K562 (cell line): ENCODE measurements around the gene XYLB. TPM values are rescaled to one million over a fixed set of nuclear protein-coding genes. Genes with fewer than 3 reads are reported as not detected.
A peak's percentile ranks its signal among the peaks of the same experiment; 100 is the strongest.

Experiments used
- ATAC-seq: fragments of 200-7000 bp; cut with Tn5 transposase; 3 replicates; pipeline ENCODE4 v1.9.1; 2020; ENCODE audit warnings: moderate library complexity
- BruUV-seq: library from RNA; stranded (reverse); fragments of 400-500 nt; replicated peaks from 2 replicates; lab custom pipeline; 2021; lab: Mats Ljungman, UMichigan
- CTCF ChIA-PET: fragments of 300-600 bp; formaldehyde crosslinking; extraction: SDS; loops from one replicate; lab custom pipeline; 2021; ENCODE audit warnings: low intra/inter-chr PET ratio; lab: Yijun Ruan, JAX
- POLR2A ChIA-PET: fragments of 300-600, 350-650 bp; sonication (Branson Sonifier 250); formaldehyde crosslinking; extraction: SDS; loops from one replicate; lab custom pipeline; 2021; ENCODE audit warnings: antibody characterized with exemption, inconsistent platforms; lab: Yijun Ruan, JAX
- DNase-seq, 4 experiments: peaks; one replicate each; pipeline versions ENCODE4 v3.0.0 to v3.0.0-alpha.2; 2011 to 2018; ENCODE audit warnings: low spot score in 3 of 4, mixed read lengths in 3 of 4; ENCODE audit errors: extremely low read depth in 1 of 4
- FAIRE-seq: peaks from 2 replicates; lab custom pipeline; 2011; peaks lifted over from hg19 to GRCh38; lab: Jason Lieb, UNC
- H2AFZ ChIP-seq: 2 replicates; pipeline ENCODE4 v1.6.0; 2011; ENCODE audit warnings: low read depth, low read length, control low read depth, inconsistent platforms
- H3K27ac ChIP-seq: fragments of 200-600 bp; 3 replicates; pipeline ENCODE4 v1.8.0; 2011; ENCODE audit warnings: low read depth, mild to moderate bottlenecking, control low read depth, inconsistent platforms, low read length, moderate library complexity, mixed read lengths; ENCODE audit errors: extremely low read depth
- H3K27me3 ChIP-seq, 2 experiments: fragments of 300-600 bp in 1 of 2; 2 replicates in 1 of 2; 3 replicates in 1 of 2; pipeline versions ENCODE4 v1.6.0 to v1.8.0; 2011; ENCODE audit warnings: inconsistent platforms in 2 of 2, low read length in 2 of 2, mild to moderate bottlenecking in 1 of 2, mixed read lengths in 1 of 2, moderate library complexity in 1 of 2; ENCODE audit not compliant: control insufficient read depth in 2 of 2, insufficient read depth in 2 of 2
- H3K36me3 ChIP-seq: fragments of 300-600 bp; 3 replicates; pipeline ENCODE4 v1.8.0; 2011; ENCODE audit warnings: mild to moderate bottlenecking, low read length, inconsistent platforms; ENCODE audit not compliant: control insufficient read depth, insufficient read depth
- H3K4me1 ChIP-seq, 2 experiments: fragments of 200-600 bp in 1 of 2; replicated peaks in 1 of 2; 2 replicates in 1 of 2; 3 replicates in 1 of 2; pipeline versions ENCODE4 v1.5.1 to v1.8.0; 2011; ENCODE audit warnings: inconsistent platforms in 2 of 2, low read length in 2 of 2, mild to moderate bottlenecking in 1 of 2, mixed read lengths in 1 of 2, moderate library complexity in 1 of 2; ENCODE audit not compliant: control insufficient read depth in 2 of 2, insufficient read depth in 2 of 2
- H3K4me2 ChIP-seq: 2 replicates; pipeline ENCODE4 v1.6.1; 2011; ENCODE audit warnings: low read length, control low read depth, inconsistent platforms, mixed read lengths; ENCODE audit not compliant: insufficient read depth
- H3K4me3 ChIP-seq: fragments of 200-600 bp; sonication (generic), shearing (Covaris generic); 2 replicates; pipeline ENCODE4 v1.5.1; 2016; ENCODE audit warnings: control low read depth, inconsistent platforms
- H3K79me2 ChIP-seq: fragments of 200-600 bp; 3 replicates; pipeline ENCODE4 v1.8.0; 2011; ENCODE audit warnings: low read length, inconsistent platforms; ENCODE audit not compliant: control insufficient read depth, insufficient read depth
- H3K9ac ChIP-seq, 2 experiments: 2 replicates each; pipeline versions ENCODE4 v1.6.0 to v1.6.1; 2011; ENCODE audit warnings: low read depth in 2 of 2, low read length in 2 of 2, control low read depth in 1 of 2, inconsistent platforms in 1 of 2, mild to moderate bottlenecking in 1 of 2, mixed read lengths in 1 of 2; ENCODE audit not compliant: insufficient read depth in 1 of 2
- H3K9me1 ChIP-seq: one replicate; pipeline ENCODE4 v1.6.0; 2011; ENCODE audit warnings: inconsistent platforms, mild to moderate bottlenecking, low read length, moderate library complexity; ENCODE audit not compliant: control insufficient read depth, insufficient read depth
- H3K9me3 ChIP-seq: replicated peaks from 2 replicates; pipeline ENCODE4 v1.5.1; 2011; ENCODE audit warnings: low read depth, low read length, inconsistent platforms; ENCODE audit not compliant: control insufficient read depth, insufficient read depth
- H4K20me1 ChIP-seq: replicated peaks from 2 replicates; pipeline ENCODE4 v1.6.1; 2011; ENCODE audit warnings: low read length, inconsistent platforms, mixed read lengths; ENCODE audit not compliant: control insufficient read depth, insufficient read depth
- ZNF24 ChIP-seq: fragments of 450-650 bp; IDR thresholded peaks from 2 replicates; pipeline ENCODE4 v1.6.1; 2016
- WGBS: fragments of 100-300 bp; shearing (Covaris generic); methylation state at CpG from one replicate; pipeline ENCODE4 v1.1.6; 2016; ENCODE audit warnings: low coverage, mixed read lengths; ENCODE audit not compliant: insufficient coverage; ENCODE audit errors: missing lambda C conversion rate; 5-methylcytosine and 5-hydroxymethylcytosine counted together
- in situ Hi-C: fragments of 300-500 bp; cut with MboI; formaldehyde crosslinking; loops from 4 replicates; pipeline ENCODE4 v1.15.0; 2018; ENCODE audit warnings: inconsistent platforms, mixed read lengths
- intact Hi-C: fragments of 100-400 bp; cut with micrococcal nuclease; formaldehyde crosslinking; loops from 2 replicates; pipeline ENCODE4 v1.14.2; 2022
- polyA plus RNA-seq, 8 experiments: library from polyadenylated mRNA; depleted of rRNA in 4 of 8; stranded (reverse) in 5 of 8; unstranded in 3 of 8; fragments of >200 nt; fragmentation: Nextera tagmentation in 2 of 8; fragmentation: Illumina TruSeq in 1 of 8; extraction: Ambion mirVana in 2 of 8; extraction: Trizol in 1 of 8; gene quantifications; 2 replicates each; pipeline versions ENCODE4 v1.2.1 to v1.2.3, GENCODE V29; 2011 to 2014; ENCODE audit warnings: inconsistent platforms in 1 of 8, missing spikeins in 1 of 8
- total RNA-seq, 7 experiments: library from RNA; depleted of rRNA in 6 of 7; stranded (reverse); fragments of >200 nt in 6 of 7; fragmentation: Illumina TruSeq in 2 of 7; extraction: Trizol in 2 of 7; gene quantifications; 2 replicates each; pipeline versions ENCODE4 v1.2.1 to v1.2.3, GENCODE V29; 2011 to 2021; ENCODE audit warnings: low replicate concordance in 1 of 7
- TF ChIP-seq, protein P1 (sequence below): fragments of 450-650 bp; formaldehyde crosslinking; IDR thresholded peaks from 2 replicates; pipeline ENCODE4 v1.4.0; 2020; ENCODE audit warnings: mild to moderate bottlenecking, mixed read lengths
- TF ChIP-seq, protein P2 (sequence below): fragments of 250-450 bp; sonication (Bioruptor Pico); IDR thresholded peaks from 2 replicates; pipeline ENCODE4 v1.8.0; 2022; ENCODE audit warnings: moderate library complexity, mild to moderate bottlenecking, inconsistent platforms
- TF ChIP-seq, protein P3 (sequence below): sonication (generic); formaldehyde crosslinking; IDR thresholded peaks from 2 replicates; pipeline ENCODE4 v1.9.0; 2022; ENCODE audit warnings: mild to moderate bottlenecking, missing genetic modification reagents

Gene XYLB
- total and polyA plus RNA-seq, 9 of the 15 experiments (the other 6 are each of a cell fraction or from before 2014, with no cell fraction given): 4.0 to 20.2 (median 13.2) TPM

DNA sequence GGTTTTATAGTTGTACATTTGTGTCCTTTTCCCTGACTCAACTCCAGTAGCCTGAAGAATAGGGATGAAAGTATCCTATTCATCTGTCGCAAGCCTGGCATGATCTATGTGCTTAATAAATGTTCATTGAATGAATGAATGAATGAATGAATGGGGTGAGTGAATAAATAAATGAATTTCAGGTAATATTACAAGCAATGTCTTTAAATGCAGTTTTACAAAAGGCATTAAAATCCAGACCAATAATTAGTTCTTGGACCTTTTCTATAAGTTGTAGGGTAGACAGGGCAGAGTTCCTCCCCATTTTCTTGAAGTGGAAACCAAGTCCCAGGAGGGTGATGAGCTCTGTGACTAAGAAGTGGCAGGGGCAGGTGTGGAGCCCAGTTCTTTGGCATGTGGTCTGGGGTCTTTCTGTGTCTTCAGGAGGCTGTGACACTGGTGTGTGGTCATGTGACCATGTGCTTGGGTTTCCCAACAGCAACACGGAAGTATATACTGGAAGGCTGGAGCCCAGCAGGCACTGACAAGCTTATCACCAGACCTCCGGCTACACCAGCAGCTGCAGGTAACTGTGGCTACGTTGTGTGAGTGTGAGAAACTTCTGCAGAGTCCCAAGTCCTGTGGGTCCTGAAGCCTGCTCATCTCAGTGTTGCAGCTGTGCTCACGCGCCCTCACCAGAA lies 18.3 kb downstream of the XYLB start:
- POLR2A ChIA-PET: interaction anchor here (0.6 to 1.0 kb wide), 4 partner anchors 11 to 200 kb away, joined by 3 to 4 read pairs (median 3); partner anchors contain the start of genes OXSR1 and XYLB
- H3K4me1 ChIP-seq: peaks cover 0 to 5% of the 10 kb centered on the region in 2 experiments; a peak in 1 of 5 replicates
- peaks cover 97% of the 10 kb centered on the region; the same call in 2 of the 3 replicates for H3K36me3 ChIP-seq
- no peak overlapping the region for H3K4me3 ChIP-seq
- H4K20me1 ChIP-seq: no peaks in the 10 kb centered on the region; the same call in 1 of the 2 replicates
- ATAC-seq (no peak), FAIRE-seq (no peak), DNase-seq (no peak)
- no peaks in the 10 kb centered on the region for H3K27me3 ChIP-seq
- in situ Hi-C loops: no loop called here
- H2AFZ ChIP-seq: no peak overlapping the region
- H3K9ac ChIP-seq: no peak overlapping the region
- H3K4me2 ChIP-seq: no peak overlapping the region
- no TSS peak for BruUV-seq
- H3K9me3 ChIP-seq: no peaks in the 10 kb centered on the region
- intact Hi-C loops: no loop called here
- H3K9me1 ChIP-seq: no peaks in the 10 kb centered on the region
- no peaks in the 10 kb centered on the region for H3K79me2 ChIP-seq
- CTCF ChIA-PET: no interaction called here
- H3K27ac ChIP-seq: no peak overlapping the region
- 89% methylated on average over 6 of the region's 6 CpGs for WGBS
- TF ChIP-seq, protein P1, sequence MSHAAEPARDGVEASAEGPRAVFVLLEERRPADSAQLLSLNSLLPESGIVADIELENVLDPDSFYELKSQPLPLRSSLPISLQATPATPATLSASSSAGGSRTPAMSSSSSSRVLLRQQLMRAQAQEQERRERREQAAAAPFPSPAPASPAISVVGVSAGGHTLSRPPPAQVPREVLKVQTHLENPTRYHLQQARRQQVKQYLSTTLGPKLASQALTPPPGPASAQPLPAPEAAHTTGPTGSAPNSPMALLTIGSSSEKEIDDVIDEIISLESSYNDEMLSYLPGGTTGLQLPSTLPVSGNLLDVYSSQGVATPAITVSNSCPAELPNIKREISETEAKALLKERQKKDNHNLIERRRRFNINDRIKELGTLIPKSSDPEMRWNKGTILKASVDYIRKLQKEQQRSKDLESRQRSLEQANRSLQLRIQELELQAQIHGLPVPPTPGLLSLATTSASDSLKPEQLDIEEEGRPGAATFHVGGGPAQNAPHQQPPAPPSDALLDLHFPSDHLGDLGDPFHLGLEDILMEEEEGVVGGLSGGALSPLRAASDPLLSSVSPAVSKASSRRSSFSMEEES (CRISPR knock-in tag): peak; percentile 77
- TF ChIP-seq, protein P2, sequence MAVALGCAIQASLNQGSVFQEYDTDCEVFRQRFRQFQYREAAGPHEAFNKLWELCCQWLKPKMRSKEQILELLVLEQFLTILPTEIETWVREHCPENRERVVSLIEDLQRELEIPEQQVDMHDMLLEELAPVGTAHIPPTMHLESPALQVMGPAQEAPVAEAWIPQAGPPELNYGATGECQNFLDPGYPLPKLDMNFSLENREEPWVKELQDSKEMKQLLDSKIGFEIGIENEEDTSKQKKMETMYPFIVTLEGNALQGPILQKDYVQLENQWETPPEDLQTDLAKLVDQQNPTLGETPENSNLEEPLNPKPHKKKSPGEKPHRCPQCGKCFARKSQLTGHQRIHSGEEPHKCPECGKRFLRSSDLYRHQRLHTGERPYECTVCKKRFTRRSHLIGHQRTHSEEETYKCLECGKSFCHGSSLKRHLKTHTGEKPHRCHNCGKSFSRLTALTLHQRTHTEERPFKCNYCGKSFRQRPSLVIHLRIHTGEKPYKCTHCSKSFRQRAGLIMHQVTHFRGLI (CRISPR knock-in tag): no peak
- TF ChIP-seq ZNF24: 0 out of 2 replicates have a peak, but pooled peaks have one; percentile 57
- TF ChIP-seq, protein P3, sequence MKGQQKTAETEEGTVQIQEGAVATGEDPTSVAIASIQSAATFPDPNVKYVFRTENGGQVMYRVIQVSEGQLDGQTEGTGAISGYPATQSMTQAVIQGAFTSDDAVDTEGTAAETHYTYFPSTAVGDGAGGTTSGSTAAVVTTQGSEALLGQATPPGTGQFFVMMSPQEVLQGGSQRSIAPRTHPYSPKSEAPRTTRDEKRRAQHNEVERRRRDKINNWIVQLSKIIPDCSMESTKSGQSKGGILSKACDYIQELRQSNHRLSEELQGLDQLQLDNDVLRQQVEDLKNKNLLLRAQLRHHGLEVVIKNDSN (CRISPR knock-in tag): peak; percentile 38
- TF ChIP-seq, all 486 proteins: peak for 3
